GM12878 (cell line): Measurements from ENCODE around the gene LCLAT1. TPM values are rescaled to one million over a fixed set of nuclear protein-coding genes. Genes with fewer than 3 reads are reported as not detected.

ENCODE experiments used
- ATAC-seq: fragments of 200-7000 bp; cut with Tn5 transposase; 3 replicates; pipeline ENCODE4 v1.9.1; 2020; ENCODE audit warnings: mild to moderate bottlenecking, moderate library complexity
- BruUV-seq: library from RNA; stranded (reverse); fragments of 400-500 nt; replicated peaks from 2 replicates; lab custom pipeline; 2021; lab: Mats Ljungman, UMichigan
- CTCF ChIA-PET: fragments of 300-600 bp; sonication (Branson Sonifier 250); formaldehyde crosslinking; extraction: SDS; loops from one replicate; lab custom pipeline; 2021; ENCODE audit warnings: inconsistent platforms; lab: Yijun Ruan, JAX
- POLR2A ChIA-PET: fragments of 350-600 bp; formaldehyde crosslinking; extraction: SDS; loops from one replicate; lab custom pipeline; 2021; ENCODE audit warnings: inconsistent platforms; lab: Charles Lee
- RAD21 ChIA-PET: fragments of 300-600 bp; sonication (Branson Sonifier 250); formaldehyde crosslinking; loops from one replicate; lab custom pipeline; 2023; ENCODE audit warnings: antibody characterized with exemption; ENCODE audit not compliant: unreplicated experiment; lab: Charles Lee
- SMC1A ChIA-PET: fragments of 300-600 bp; sonication (Branson Sonifier 250); formaldehyde crosslinking; loops from one replicate; lab custom pipeline; 2023; ENCODE audit not compliant: unreplicated experiment, uncharacterized antibody; lab: Charles Lee
- DNase-seq: peaks from one replicate; pipeline ENCODE4 v3.0.0-alpha.2; 2011; ENCODE audit warnings: low read depth, low spot score
- FAIRE-seq: peaks from 3 replicates; lab custom pipeline; 2011; peaks lifted over from hg19 to GRCh38; lab: Jason Lieb, UNC
- H2AFZ ChIP-seq: 2 replicates; pipeline ENCODE4 v1.6.0; 2011; ENCODE audit warnings: low read depth, low read length, control low read depth; ENCODE audit not compliant: control insufficient read depth
- H3K27ac ChIP-seq: 2 replicates; pipeline ENCODE4 v1.5.1; 2011; ENCODE audit warnings: control low read depth; ENCODE audit not compliant: control insufficient read depth, insufficient read depth
- H3K27me3 ChIP-seq, 2 experiments: replicated peaks in 1 of 2; 2 replicates each; pipeline versions ENCODE4 v1.6.0 to v1.6.1; 2011; ENCODE audit warnings: low read length in 1 of 2; ENCODE audit not compliant: control insufficient read depth in 2 of 2, insufficient read depth in 2 of 2
- H3K36me3 ChIP-seq, 2 experiments: 2 replicates each; pipeline ENCODE4 v1.5.1; 2011; ENCODE audit warnings: low read length in 1 of 2; ENCODE audit not compliant: control insufficient read depth in 2 of 2, insufficient read depth in 2 of 2
- H3K4me1 ChIP-seq: 2 replicates; pipeline ENCODE4 v1.6.1; 2011; ENCODE audit warnings: mild to moderate bottlenecking, low read length, moderate library complexity, mixed read lengths; ENCODE audit not compliant: control insufficient read depth, insufficient read depth
- H3K4me2 ChIP-seq: 2 replicates; pipeline ENCODE4 v1.6.0; 2011; ENCODE audit warnings: control low read depth; ENCODE audit not compliant: control insufficient read depth, insufficient read depth
- H3K4me3 ChIP-seq: fragments of 200-600 bp; sonication (generic); 2 replicates; pipeline ENCODE4 v1.5.1; 2016
- H3K79me2 ChIP-seq: 2 replicates; pipeline ENCODE4 v1.6.0; 2011; ENCODE audit warnings: low read length; ENCODE audit not compliant: control insufficient read depth, insufficient read depth
- H3K9ac ChIP-seq: 2 replicates; pipeline ENCODE4 v1.8.0; 2011; ENCODE audit warnings: low read length, control low read depth, mixed read lengths; ENCODE audit not compliant: control insufficient read depth, insufficient read depth
- H3K9me3 ChIP-seq: replicated peaks from 3 replicates; pipeline ENCODE4 v1.5.1; 2011; ENCODE audit warnings: mild to moderate bottlenecking, low read length; ENCODE audit not compliant: control insufficient read depth, insufficient read depth
- H4K20me1 ChIP-seq: 2 replicates; pipeline ENCODE4 v1.6.0; 2011; ENCODE audit not compliant: control insufficient read depth, insufficient read depth
- CBX3 ChIP-seq: fragments of 200-600 bp; sonication (generic); IDR thresholded peaks from 2 replicates; pipeline ENCODE4 v1.6.1; 2016; ENCODE audit warnings: low read depth, borderline replicate concordance
- GATAD2B ChIP-seq: fragments of 450-650 bp; conservative IDR thresholded peaks from 2 replicates; pipeline ENCODE4 v1.6.1; 2017; ENCODE audit warnings: low read depth, mild to moderate bottlenecking, moderate library complexity
- JUND ChIP-seq: IDR thresholded peaks from 2 replicates; pipeline ENCODE4 v1.6.1; 2012; ENCODE audit warnings: low read depth, mild to moderate bottlenecking, low read length, improper control_type of control experiment, moderate library complexity
- NFXL1 ChIP-seq: fragments of 450-650 bp; IDR thresholded peaks from 2 replicates; pipeline ENCODE4 v1.6.1; 2017; ENCODE audit warnings: antibody characterized with exemption, mild to moderate bottlenecking, borderline replicate concordance
- SMARCA5 ChIP-seq: fragments of 450-650 bp; IDR thresholded peaks from 2 replicates; pipeline ENCODE4 v1.6.1; 2017; ENCODE audit warnings: mild to moderate bottlenecking
- SPI1 ChIP-seq: IDR thresholded peaks from 2 replicates; pipeline ENCODE4 v1.6.1; 2011; ENCODE audit warnings: low read depth, mild to moderate bottlenecking, low read length, moderate library complexity, borderline replicate concordance; ENCODE audit not compliant: insufficient read depth
- WRNIP1 ChIP-seq: IDR thresholded peaks from 2 replicates; pipeline ENCODE4 v1.6.1; 2011; ENCODE audit warnings: low read depth, low read length, improper control_type of control experiment, borderline replicate concordance
- ZBTB11 ChIP-seq: fragments of 450-650 bp; formaldehyde crosslinking; IDR thresholded peaks from 2 replicates; pipeline ENCODE4 v1.5.0; 2022; ENCODE audit warnings: mild to moderate bottlenecking, missing genetic modification characterization
- ZNF24 ChIP-seq: fragments of 450-650 bp; IDR thresholded peaks from 2 replicates; pipeline ENCODE4 v1.6.1; 2017; ENCODE audit warnings: antibody characterized with exemption, mild to moderate bottlenecking
- WGBS: methylation state at CpG from one replicate; pipeline ENCODE4 v1.1.6; 2016; ENCODE audit warnings: low lambda C conversion rate; ENCODE audit not compliant: insufficient replicate concordance, insufficient coverage; ENCODE audit errors: missing lambda C conversion rate; 5-methylcytosine and 5-hydroxymethylcytosine counted together
- in situ Hi-C: fragments of 300-500 bp; cut with MboI; formaldehyde crosslinking; loops from 9 replicates; pipeline ENCODE4 v1.14.3; 2018; ENCODE audit warnings: mixed read lengths
- intact Hi-C: fragments of 100-400 bp; cut with micrococcal nuclease; formaldehyde crosslinking; loops from one replicate; pipeline ENCODE4 v1.14.2; 2022; ENCODE audit not compliant: unreplicated experiment
- polyA plus RNA-seq, 11 experiments: library from polyadenylated mRNA; depleted of rRNA in 4 of 11; unstranded in 6 of 11; stranded (reverse) in 5 of 11; fragments of >200 nt; fragmentation: Nextera tagmentation in 4 of 11; fragmentation: Illumina TruSeq in 1 of 11; extraction: Ambion mirVana in 4 of 11; extraction: Trizol in 1 of 11; gene quantifications; 1 replicate in 1 of 11; 2 replicates in 10 of 11; pipeline versions ENCODE4 v1.2.1 to v1.2.3, GENCODE V29; 2011 to 2016; ENCODE audit warnings: inconsistent platforms in 2 of 11, missing spikeins in 2 of 11, low read depth in 1 of 11
- total RNA-seq, 4 experiments: library from RNA; depleted of rRNA in 3 of 4; stranded (reverse); fragments of >200 nt in 3 of 4; fragmentation: Illumina TruSeq in 1 of 4; extraction: Trizol in 1 of 4; gene quantifications; 2 replicates each; pipeline versions ENCODE4 v1.2.1 to v1.2.3, GENCODE V29; 2013 to 2021
- TF ChIP-seq, protein P1 (sequence below): fragments of 450-650 bp; IDR thresholded peaks from 2 replicates; pipeline ENCODE4 v1.6.1; 2017; ENCODE audit warnings: mild to moderate bottlenecking, low read depth, inconsistent platforms; ENCODE audit not compliant: poor library complexity, severe bottlenecking
- TF ChIP-seq, protein P2 (sequence below): IDR thresholded peaks from 2 replicates; pipeline ENCODE4 v1.6.1; 2011; ENCODE audit warnings: low read depth, low read length, improper control_type of control experiment, borderline replicate concordance

LCLAT1 gene
- total and polyA plus RNA-seq, 10 of the 15 experiments (the other 5 are each of a cell fraction or from before 2014, with no cell fraction given) = 8.1 to 33.0 (median 15.9) TPM

DNA sequence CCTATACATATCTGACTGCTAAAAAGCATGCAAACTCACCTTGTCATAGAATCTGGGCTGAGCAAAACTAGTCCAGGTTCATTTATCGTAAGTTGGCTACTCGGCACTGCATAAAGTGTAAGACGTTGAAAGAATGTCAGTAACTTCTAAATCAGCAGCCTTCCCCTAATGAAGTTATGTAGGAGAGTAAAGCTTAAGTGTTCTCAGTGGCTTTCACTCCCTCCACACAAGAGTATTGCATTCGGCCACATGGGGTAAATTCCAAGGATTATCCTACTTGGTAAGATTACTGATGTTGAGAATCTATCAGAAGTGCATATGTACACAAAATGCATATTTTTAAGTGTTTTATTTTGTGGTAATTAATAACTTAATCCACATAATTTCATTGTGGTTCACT lies 130.1 kb downstream of the LCLAT1 start (continued):
- no peak for TF ChIP-seq NFXL1
- TF ChIP-seq, protein P1, sequence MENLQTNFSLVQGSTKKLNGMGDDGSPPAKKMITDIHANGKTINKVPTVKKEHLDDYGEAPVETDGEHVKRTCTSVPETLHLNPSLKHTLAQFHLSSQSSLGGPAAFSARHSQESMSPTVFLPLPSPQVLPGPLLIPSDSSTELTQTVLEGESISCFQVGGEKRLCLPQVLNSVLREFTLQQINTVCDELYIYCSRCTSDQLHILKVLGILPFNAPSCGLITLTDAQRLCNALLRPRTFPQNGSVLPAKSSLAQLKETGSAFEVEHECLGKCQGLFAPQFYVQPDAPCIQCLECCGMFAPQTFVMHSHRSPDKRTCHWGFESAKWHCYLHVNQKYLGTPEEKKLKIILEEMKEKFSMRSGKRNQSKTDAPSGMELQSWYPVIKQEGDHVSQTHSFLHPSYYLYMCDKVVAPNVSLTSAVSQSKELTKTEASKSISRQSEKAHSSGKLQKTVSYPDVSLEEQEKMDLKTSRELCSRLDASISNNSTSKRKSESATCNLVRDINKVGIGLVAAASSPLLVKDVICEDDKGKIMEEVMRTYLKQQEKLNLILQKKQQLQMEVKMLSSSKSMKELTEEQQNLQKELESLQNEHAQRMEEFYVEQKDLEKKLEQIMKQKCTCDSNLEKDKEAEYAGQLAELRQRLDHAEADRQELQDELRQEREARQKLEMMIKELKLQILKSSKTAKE = no peak
- TF ChIP-seq, all 136 proteins: peak for 0

- TF ChIP-seq WRNIP1 = no peak
- TF ChIP-seq ZNF24 = no peak
- TF ChIP-seq, protein P2, sequence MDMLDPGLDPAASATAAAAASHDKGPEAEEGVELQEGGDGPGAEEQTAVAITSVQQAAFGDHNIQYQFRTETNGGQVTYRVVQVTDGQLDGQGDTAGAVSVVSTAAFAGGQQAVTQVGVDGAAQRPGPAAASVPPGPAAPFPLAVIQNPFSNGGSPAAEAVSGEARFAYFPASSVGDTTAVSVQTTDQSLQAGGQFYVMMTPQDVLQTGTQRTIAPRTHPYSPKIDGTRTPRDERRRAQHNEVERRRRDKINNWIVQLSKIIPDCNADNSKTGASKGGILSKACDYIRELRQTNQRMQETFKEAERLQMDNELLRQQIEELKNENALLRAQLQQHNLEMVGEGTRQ = no peak
- TF ChIP-seq CBX3 = no peak
- no peak for TF ChIP-seq GATAD2B
- TF ChIP-seq JUND = no peak
- no peak for TF ChIP-seq ZBTB11
- TF ChIP-seq SPI1 = 0 out of 2 replicates have a peak, but pooled peaks have one; percentile 12
- TF ChIP-seq SMARCA5 = no peak
- CTCF ChIA-PET = no interaction called here
- POLR2A ChIA-PET = no interaction called here
- Histone ChIP-seq H3K4me1 (peaks cover 13% of the 10 kb centered on the region), H3K9ac (no peak overlapping the region), H4K20me1 (no peaks in the 10 kb centered on the region), H3K9me3 (no peaks in the 10 kb centered on the region), H3K4me2 (no peak overlapping the region), H3K27me3 (no peaks in the 10 kb centered on the region), H3K27ac (no peak overlapping the region), H2AFZ (no peak overlapping the region), H3K79me2 (no peaks in the 10 kb centered on the region), H3K4me3 (no peak overlapping the region), H3K36me3 (no peaks in the 10 kb centered on the region)
- SMC1A ChIA-PET = interaction anchor here (1.1 to 1.5 kb wide), 4 partner anchors 8 to 415 kb away, joined by 3 to 7 read pairs (median 3); no protein-coding TSS in a partner anchor
- FAIRE-seq (no peak), DNase-seq (no peak), ATAC-seq (peak; percentile 32; the same call in 1 of the 3 replicates)
- WGBS = 13% methylated on average over 3 of the region's 3 CpGs
- in situ Hi-C loops = no loop called here
- no TSS peak for BruUV-seq
- intact Hi-C loops = no loop called here
- RAD21 ChIA-PET = interaction anchor here (1.0 to 1.4 kb wide), 3 partner anchors 9 to 51 kb away, joined by 3 to 4 read pairs (median 3); no protein-coding TSS in a partner anchor
Observed at GRCh38 chr2:30580391-30580790, 133.3 kb downstream of the LCLAT1 start.
